ENCODE data around the gene PA2G4. TPM values are rescaled to one million over a fixed set of nuclear protein-coding genes. Genes with fewer than 3 reads are reported as not detected.

Gene PA2G4
- polyA plus RNA-seq, 2 of the 4 experiments (the other 2 are of a cell fraction): 415 to 717 TPM

DNA sequence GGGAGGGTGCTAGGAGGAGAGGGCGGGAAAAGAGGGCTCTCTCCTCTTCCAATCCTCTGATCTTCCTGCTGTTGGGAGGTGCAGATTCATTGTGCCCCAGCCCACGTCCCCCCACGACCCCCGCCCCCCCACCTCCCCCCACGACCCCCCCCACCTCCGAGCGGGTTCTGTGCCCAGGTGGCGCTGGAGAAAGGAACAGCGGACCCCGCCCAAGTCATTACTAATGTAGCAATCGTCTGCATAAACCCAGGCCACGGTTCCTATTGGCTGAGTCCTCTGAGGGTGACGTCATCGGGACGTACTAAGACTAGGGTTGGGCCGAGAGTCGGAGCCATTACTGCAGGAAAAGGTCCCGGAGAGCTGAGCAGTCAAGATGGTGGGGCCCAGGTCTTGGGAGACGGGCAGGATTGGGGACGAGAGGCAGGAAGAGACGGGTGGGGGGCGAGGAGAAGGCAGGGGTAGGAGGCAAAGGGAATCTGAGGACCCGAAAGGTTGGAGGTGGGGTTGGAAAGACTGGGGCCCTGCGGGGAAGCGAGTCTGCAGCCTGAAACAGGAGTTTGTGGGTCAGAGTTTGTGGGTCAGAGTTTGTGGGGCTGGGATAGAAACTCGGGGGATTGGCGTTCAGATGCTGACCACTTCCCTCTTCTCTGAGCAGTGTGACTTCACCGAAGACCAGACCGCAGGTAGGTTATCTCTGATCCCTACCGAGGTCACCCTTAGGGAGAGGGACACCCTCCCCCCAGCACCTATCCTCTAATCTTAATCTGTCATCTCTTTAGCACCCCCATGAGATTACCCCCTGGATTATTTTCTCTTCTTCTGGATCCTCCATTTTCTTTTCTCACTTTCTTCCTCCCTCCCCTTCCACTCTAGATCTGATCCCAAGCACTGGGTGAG, 53.9 kb downstream of the PA2G4 start, which contains the start of gene MYL6 (continued):
- TF ChIP-seq, protein P1, sequence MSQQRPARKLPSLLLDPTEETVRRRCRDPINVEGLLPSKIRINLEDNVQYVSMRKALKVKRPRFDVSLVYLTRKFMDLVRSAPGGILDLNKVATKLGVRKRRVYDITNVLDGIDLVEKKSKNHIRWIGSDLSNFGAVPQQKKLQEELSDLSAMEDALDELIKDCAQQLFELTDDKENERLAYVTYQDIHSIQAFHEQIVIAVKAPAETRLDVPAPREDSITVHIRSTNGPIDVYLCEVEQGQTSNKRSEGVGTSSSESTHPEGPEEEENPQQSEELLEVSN (IDR thresholded peaks at IDR 0.05; ENCODE audit: borderline replicate concordance, low read depth): no peak
- TF ChIP-seq HOXB13 (CRISPR knock-in tag; IDR thresholded peaks at IDR 0.05; ENCODE audit: low read depth): no peak
- TF ChIP-seq EP300 (IDR thresholded peaks at IDR 0.05): no peak
- TF ChIP-seq EHF (CRISPR knock-in tag; IDR thresholded peaks at IDR 0.05): no peak
- TF ChIP-seq CHD4 (IDR thresholded peaks at IDR 0.05; ENCODE audit: borderline replicate concordance): no peak
- TF ChIP-seq PHF8 (IDR thresholded peaks at IDR 0.05; ENCODE audit: borderline replicate concordance, low read depth): peak; percentile 78; the same call in 1 of the 2 replicates
- TF ChIP-seq RCOR1 (IDR thresholded peaks at IDR 0.05; ENCODE audit: low read depth, low read length): no peak

DNA sequence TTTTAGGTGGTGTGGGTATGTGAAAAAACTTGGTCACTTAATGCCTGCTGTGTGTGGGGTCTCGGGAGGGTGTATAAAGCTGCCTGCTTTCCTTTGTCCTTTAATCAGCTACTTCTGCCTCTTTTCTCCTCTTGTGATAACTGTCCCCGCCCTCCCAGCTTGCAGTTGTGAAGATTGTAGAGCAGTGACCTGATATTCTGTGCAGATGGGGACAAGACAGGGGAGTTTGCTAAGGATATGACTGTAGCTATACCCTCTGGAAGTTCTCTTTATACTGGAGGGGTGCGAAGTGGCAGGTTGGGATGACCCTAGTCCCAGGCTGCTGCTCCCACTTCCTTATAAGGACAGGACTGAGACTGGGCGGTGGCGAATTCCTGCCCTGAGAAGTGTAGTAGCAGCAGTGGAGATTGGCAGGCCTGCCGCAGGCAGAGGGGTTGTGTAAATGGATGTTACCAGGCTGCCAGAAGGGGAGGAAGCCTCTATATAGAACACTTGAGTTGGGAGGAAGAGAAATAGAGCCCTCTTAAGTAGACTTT, 54.6 kb downstream of the PA2G4 start:
- ChIA-PET POLR2A (interaction anchor here (1.3 to 2.1 kb wide), 5 partner anchors 29 to 42 kb away, joined by 7 to 16 read pairs (median 7); partner anchors contain the start of genes ESYT1, RPL41, SMARCC2 and ZC3H10), CTCF (interaction anchor here (2.5 to 10.2 kb wide), 4 partner anchors 22 to 40 kb away, joined by 7 to 98 read pairs (median 56); partner anchors contain the start of genes ESYT1, SMARCC2 and ZC3H10)
- ATAC-seq (peak in 1 of 2 experiments; percentile 46; a peak in 3 of 6 replicates), FAIRE-seq (no peak), DNase-seq (ENCODE audit: low read depth in 1 of 2, low spot score in 1 of 2) (peak; percentile 50 to 72)
- H3K4me1 ChIP-seq: peaks cover 35% of the 10 kb centered on the region
- peak overlapping the region; percentile 94 for H3K4me2 ChIP-seq
- H3K27ac ChIP-seq: peak overlapping the region; percentile 90 to 97
- 2% methylated on average over 6 of the region's 6 CpGs for whole genome bisulfite sequencing (ENCODE audit: missing lambda C conversion rate)
- H3K9me3 ChIP-seq: no peaks in the 10 kb centered on the region
- TF ChIP-seq, protein P2, sequence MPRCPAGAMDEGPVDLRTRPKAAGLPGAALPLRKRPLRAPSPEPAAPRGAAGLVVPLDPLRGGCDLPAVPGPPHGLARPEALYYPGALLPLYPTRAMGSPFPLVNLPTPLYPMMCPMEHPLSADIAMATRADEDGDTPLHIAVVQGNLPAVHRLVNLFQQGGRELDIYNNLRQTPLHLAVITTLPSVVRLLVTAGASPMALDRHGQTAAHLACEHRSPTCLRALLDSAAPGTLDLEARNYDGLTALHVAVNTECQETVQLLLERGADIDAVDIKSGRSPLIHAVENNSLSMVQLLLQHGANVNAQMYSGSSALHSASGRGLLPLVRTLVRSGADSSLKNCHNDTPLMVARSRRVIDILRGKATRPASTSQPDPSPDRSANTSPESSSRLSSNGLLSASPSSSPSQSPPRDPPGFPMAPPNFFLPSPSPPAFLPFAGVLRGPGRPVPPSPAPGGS (IDR thresholded peaks at IDR 0.05): peak; percentile 37; the same call in 1 of the 3 replicates
- peak; percentile 70; the same call in 1 of the 2 replicates for TF ChIP-seq HOXA7 (CRISPR knock-in tag; IDR thresholded peaks at IDR 0.05)
- TF ChIP-seq, protein P3, sequence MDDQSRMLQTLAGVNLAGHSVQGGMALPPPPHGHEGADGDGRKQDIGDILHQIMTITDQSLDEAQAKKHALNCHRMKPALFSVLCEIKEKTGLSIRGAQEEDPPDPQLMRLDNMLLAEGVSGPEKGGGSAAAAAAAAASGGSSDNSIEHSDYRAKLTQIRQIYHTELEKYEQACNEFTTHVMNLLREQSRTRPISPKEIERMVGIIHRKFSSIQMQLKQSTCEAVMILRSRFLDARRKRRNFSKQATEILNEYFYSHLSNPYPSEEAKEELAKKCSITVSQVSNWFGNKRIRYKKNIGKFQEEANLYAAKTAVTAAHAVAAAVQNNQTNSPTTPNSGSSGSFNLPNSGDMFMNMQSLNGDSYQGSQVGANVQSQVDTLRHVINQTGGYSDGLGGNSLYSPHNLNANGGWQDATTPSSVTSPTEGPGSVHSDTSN (IDR thresholded peaks at IDR 0.05): 0 out of 2 replicates have a peak, but pooled peaks have one; percentile 6
- TF ChIP-seq TP53 (CRISPR knock-in tag; IDR thresholded peaks at IDR 0.05): no peak
- peak; percentile 34 for TF ChIP-seq POLR2A (IDR thresholded peaks at IDR 0.05; ENCODE audit: low read length)
- no peak for TF ChIP-seq CBX8 (IDR thresholded peaks at IDR 0.05)
- TF ChIP-seq HOXB5 (CRISPR knock-in tag; IDR thresholded peaks at IDR 0.05): no peak
- peak overlapping the region; percentile 74 for H3K4me3 ChIP-seq

DNA sequence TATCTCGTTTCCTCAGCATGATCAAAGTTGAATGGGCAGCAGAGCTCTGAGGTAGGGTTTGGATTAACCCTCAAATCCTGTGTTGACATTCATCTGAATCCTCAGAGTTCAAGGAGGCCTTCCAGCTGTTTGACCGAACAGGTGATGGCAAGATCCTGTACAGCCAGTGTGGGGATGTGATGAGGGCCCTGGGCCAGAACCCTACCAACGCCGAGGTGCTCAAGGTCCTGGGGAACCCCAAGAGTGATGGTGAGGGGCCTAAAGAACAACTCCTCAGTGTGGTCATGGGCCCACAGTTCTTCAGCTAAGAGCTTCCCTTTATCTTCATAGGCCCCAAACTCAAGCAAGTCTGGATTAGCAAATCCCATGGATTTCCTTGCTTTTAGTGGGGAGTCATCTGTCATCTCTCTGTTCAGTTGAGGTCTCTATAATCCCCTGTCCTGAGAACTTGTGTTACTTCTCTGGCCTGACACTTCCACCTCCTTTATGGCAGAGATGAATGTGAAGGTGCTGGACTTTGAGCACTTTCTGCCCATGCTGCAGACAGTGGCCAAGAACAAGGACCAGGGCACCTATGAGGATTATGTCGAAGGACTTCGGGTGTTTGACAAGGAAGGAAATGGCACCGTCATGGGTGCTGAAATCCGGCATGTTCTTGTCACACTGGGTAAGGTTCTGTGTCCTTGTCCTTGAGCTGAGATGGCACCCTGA, 55.3 kb downstream of the PA2G4 start:
- peak in 1 of 2 experiments; percentile 19; a peak in 1 of 5 replicates for TF ChIP-seq JUN (IDR thresholded peaks at IDR 0.05)
- TF ChIP-seq, protein P4, sequence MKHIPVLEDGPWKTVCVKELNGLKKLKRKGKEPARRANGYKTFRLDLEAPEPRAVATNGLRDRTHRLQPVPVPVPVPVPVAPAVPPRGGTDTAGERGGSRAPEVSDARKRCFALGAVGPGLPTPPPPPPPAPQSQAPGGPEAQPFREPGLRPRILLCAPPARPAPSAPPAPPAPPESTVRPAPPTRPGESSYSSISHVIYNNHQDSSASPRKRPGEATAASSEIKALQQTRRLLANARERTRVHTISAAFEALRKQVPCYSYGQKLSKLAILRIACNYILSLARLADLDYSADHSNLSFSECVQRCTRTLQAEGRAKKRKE (CRISPR knock-in tag; IDR thresholded peaks at IDR 0.05; ENCODE audit: low read depth): no peak
- Histone ChIP-seq H3K9me3 (no peaks in the 10 kb centered on the region), H3K4me1 (peaks cover 35% of the 10 kb centered on the region), H3K4me3 (peak overlapping the region; percentile 74), H3K27ac (peak overlapping the region; percentile 90 to 97), H3K4me2 (peak overlapping the region; percentile 94)
- WGBS (ENCODE audit: missing lambda C conversion rate): 40% methylated on average over 8 of the region's 8 CpGs
- ChIA-PET CTCF (interaction anchor here (2.5 to 10.2 kb wide), 4 partner anchors 23 to 41 kb away, joined by 7 to 98 read pairs (median 56); partner anchors contain the start of genes ESYT1, SMARCC2 and ZC3H10), POLR2A (interaction anchor here (1.6 to 2.1 kb wide), 4 partner anchors 28 to 41 kb away, joined by 7 to 16 read pairs (median 10); partner anchors contain the start of genes ESYT1, SMARCC2 and ZC3H10)
- DNase-seq (ENCODE audit: low read depth in 1 of 2, low spot score in 1 of 2) (no peak), ATAC-seq (no peak), FAIRE-seq (no peak)
